Upper lobe of left lung (tissue), 4 donors: ENCODE results near the gene SLC35F3.

ENCODE experiments used
- CTCF ChIP-seq, 6 experiments: fragments of 450-650 bp in 4 of 6; fragments of 200-600 bp in 2 of 6; sonication (generic) in 2 of 6; IDR thresholded peaks; one replicate each; pipeline ENCODE4 v1.5.1; 2016 to 2019; ENCODE audit warnings: antibody characterized with exemption in 6 of 6
- POLR2A ChIP-seq, 4 donors: fragments of 450-650 bp; IDR thresholded peaks; one replicate each; pipeline ENCODE4 v1.5.1; 2016 to 2017; ENCODE audit warnings: antibody characterized with exemption in 4 of 4, mild to moderate bottlenecking in 2 of 4

GRCh38 chr1:233912447-233912846 lies 8.0 kb downstream of the SLC35F3 start:
- TF ChIP-seq CTCF (IDR thresholded peaks at IDR 0.05) (no peak), POLR2A (IDR thresholded peaks at IDR 0.05) (no peak)
